ENCODE data around the gene CEP164. TPM values are rescaled to one million over a fixed set of nuclear protein-coding genes. Genes with fewer than 3 reads are reported as not detected.

Gene CEP164
- total and polyA plus RNA-seq, 2 experiments from 2014 or later = 13.9 to 23.8 TPM

DNA sequence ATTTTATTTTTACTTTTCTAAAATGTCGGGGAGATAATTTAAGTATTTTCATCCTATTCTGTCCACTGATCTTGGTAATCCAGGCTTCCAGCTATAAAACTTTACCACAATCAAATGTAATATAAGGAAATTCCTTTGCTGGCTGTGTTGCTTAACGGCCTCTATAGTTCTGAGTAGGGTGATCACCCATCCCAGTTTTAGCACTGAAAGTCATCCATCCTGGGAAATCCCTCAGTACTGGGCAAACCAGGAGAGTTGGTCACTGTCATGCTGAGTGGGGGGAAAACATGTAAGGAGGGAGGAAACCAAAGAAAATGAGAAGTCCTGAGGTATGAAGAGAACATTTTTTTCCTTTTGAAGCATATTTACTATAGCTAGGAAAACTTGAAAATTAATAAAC is 49.3 kb upstream of the CEP164 start:
- TF ChIP-seq CREB1 (CRISPR knock-in tag; IDR thresholded peaks at IDR 0.05; ENCODE audit: low read depth) = no peak
- no peak for TF ChIP-seq POLR2AphosphoS5 (IDR thresholded peaks at IDR 0.05; ENCODE audit: low read depth)
- TF ChIP-seq REST (IDR thresholded peaks at IDR 0.05; ENCODE audit: unreplicated experiment) = no peak
- TF ChIP-seq EZH2phosphoT487 (IDR thresholded peaks at IDR 0.05; ENCODE audit: unreplicated experiment) = no peak
- TF ChIP-seq, protein P1, sequence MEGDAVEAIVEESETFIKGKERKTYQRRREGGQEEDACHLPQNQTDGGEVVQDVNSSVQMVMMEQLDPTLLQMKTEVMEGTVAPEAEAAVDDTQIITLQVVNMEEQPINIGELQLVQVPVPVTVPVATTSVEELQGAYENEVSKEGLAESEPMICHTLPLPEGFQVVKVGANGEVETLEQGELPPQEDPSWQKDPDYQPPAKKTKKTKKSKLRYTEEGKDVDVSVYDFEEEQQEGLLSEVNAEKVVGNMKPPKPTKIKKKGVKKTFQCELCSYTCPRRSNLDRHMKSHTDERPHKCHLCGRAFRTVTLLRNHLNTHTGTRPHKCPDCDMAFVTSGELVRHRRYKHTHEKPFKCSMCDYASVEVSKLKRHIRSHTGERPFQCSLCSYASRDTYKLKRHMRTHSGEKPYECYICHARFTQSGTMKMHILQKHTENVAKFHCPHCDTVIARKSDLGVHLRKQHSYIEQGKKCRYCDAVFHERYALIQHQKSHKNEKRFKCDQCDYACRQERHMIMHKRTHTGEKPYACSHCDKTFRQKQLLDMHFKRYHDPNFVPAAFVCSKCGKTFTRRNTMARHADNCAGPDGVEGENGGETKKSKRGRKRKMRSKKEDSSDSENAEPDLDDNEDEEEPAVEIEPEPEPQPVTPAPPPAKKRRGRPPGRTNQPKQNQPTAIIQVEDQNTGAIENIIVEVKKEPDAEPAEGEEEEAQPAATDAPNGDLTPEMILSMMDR (conservative IDR thresholded peaks at IDR 0.05; ENCODE audit: low read depth in 2 of 2) = no peak
- no peak for TF ChIP-seq NANOG (IDR thresholded peaks at IDR 0.05; ENCODE audit: borderline replicate concordance)
- no peak for TF ChIP-seq ETS1 (IDR thresholded peaks at IDR 0.05)
- TF ChIP-seq ZNF331 (CRISPR knock-in tag; IDR thresholded peaks at IDR 0.05; ENCODE audit: low read depth) = no peak
- H3K27ac ChIP-seq (ENCODE audit: low read depth) = no peak overlapping the region
- H3K36me3 Mint-ChIP-seq (ENCODE audit: low read depth) = peaks cover 27% of the 10 kb centered on the region

More for the DNA sequence above, 49.3 kb upstream of the CEP164 start:
- no peak overlapping the region for H3K4me3 Mint-ChIP-seq
- no peak overlapping the region for H2AFZ ChIP-seq
- DNase-seq (ENCODE audit: low spot score) = no peak
- no peaks in the 10 kb centered on the region for H3K79me2 ChIP-seq (replicated peaks; ENCODE audit: insufficient read depth)
- no peak overlapping the region for H3K27ac Mint-ChIP-seq
- no peak overlapping the region for H3K4me3 ChIP-seq
- H3K4me1 Mint-ChIP-seq = peaks cover 6% of the 10 kb centered on the region
- H3K4me1 ChIP-seq (ENCODE audit: insufficient read depth) = no peaks in the 10 kb centered on the region
- 0 out of 2 replicates have a peak, but pooled peaks cover 12% of the 10 kb centered on the region for H3K36me3 ChIP-seq (ENCODE audit: insufficient read depth)
- no peaks in the 10 kb centered on the region for H3K9me3 Mint-ChIP-seq
- H4K20me1 ChIP-seq (replicated peaks; ENCODE audit: insufficient read depth) = 0 out of 2 replicates have a peak, but pooled peaks cover 4% of the 10 kb centered on the region
- ATAC-seq = no peak
- H3F3A ChIP-seq (replicated peaks; ENCODE audit: low read depth) = no peaks in the 10 kb centered on the region
- no peaks in the 10 kb centered on the region for H3K9me2 ChIP-seq (ENCODE audit: insufficient read depth)
- no peak overlapping the region for H3K4me2 ChIP-seq
- no peaks in the 10 kb centered on the region for H3K27me3 ChIP-seq (ENCODE audit: insufficient read depth)
- no peaks in the 10 kb centered on the region for H3K27me3 Mint-ChIP-seq (ENCODE audit: insufficient read depth, low read depth, poor library complexity)
